Measurements from ENCODE around the gene CD300LD.

Gene CD300LD

GRCh38 chr17:74532115-74532514 is 60.0 kb downstream of the CD300LD start:
- TF ChIP-seq CTCF (IDR thresholded peaks at IDR 0.05; ENCODE audit: extremely low read depth, insufficient read depth, missing control alignments) = no peak
- in situ Hi-C loops (cut with MboI; ENCODE audit: low pct_unique_long_range_greater_than_20kb, low sequenced_read_pairs, unreplicated experiment) = no loop called here
- no peak for DNase-seq (ENCODE audit: low spot score)

- no peak for DNase-seq (ENCODE audit: low spot score)
- no peak for TF ChIP-seq CTCF (IDR thresholded peaks at IDR 0.05; ENCODE audit: extremely low read depth, insufficient read depth, missing control alignments)
- in situ Hi-C loops (cut with MboI; ENCODE audit: low pct_unique_long_range_greater_than_20kb, low sequenced_read_pairs, unreplicated experiment) = no loop called here
Measured at GRCh38 chr17:74531231-74531761, 60.8 kb downstream of the CD300LD start, which contains the start of gene CD300LB. Gene CD300LB, minus strand, starts transcription at chr17:74531475. Its CDS starts 125 bp downstream, at chr17:74531350.

GRCh38 chr17:74530831-74531150 is 61.3 kb downstream of the CD300LD start:
- in situ Hi-C loops (cut with MboI; ENCODE audit: low pct_unique_long_range_greater_than_20kb, low sequenced_read_pairs, unreplicated experiment) = no loop called here
- TF ChIP-seq CTCF (IDR thresholded peaks at IDR 0.05; ENCODE audit: extremely low read depth, insufficient read depth, missing control alignments) = no peak
- no peak for DNase-seq (ENCODE audit: low spot score)
